Hematopoietic multipotent progenitor cell treated with erythropoietin and hydrocortisone succinate and interleukin-3 and kit ligand, for 4 days (in vitro differentiated cells): Measurements from ENCODE around the gene NEURL2.
A peak's percentile ranks its signal among the peaks of the same experiment; 100 is the strongest.
"Not testable (repeated sequence)": the region's sequence is repeated elsewhere in the genome, so short reads cannot be mapped to it uniquely, and the experiment has no call there.

ENCODE experiments used
- DNase-seq: peaks from one replicate; pipeline ENCODE4 v3.0.0-alpha.2; 2015

The NEURL2 gene

DNA sequence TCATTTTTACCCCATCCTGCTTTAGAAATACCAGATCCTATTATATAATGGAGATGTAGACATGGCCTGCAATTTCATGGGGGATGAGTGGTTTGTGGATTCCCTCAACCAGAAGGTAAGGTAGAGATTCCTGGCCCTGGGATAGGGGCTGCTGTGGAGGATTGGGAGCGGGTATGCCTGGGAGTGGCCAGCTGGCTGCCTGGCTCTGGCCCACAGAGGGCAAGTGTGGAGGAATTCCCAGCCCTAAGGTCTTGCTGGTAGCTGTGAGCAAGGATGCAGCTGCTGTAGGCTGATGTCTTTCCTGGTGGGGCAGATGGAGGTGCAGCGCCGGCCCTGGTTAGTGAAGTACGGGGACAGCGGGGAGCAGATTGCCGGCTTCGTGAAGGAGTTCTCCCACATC, 6.7 kb upstream of the NEURL2 start:
- no peak for DNase-seq

DNA sequence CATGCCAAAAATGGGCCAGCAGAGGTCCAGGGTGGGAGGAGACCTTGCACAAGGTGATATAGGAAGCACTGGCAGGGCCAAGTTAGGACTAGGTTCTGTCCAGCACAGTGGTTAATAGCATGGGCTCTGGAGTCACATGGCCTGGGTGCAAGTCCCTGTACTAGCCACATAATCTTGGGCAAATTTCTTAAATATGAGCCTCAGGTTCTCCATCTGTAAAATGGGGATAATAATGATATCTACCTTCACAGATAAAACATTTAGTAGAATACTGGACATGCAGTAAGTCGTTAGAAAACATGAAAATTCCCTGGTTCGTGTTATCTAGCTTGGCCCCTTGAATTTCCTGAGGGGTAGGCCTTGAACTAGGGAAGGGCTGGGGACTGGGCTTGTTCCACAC, 6.3 kb upstream of the NEURL2 start:
- DNase-seq: no peak

DNA sequence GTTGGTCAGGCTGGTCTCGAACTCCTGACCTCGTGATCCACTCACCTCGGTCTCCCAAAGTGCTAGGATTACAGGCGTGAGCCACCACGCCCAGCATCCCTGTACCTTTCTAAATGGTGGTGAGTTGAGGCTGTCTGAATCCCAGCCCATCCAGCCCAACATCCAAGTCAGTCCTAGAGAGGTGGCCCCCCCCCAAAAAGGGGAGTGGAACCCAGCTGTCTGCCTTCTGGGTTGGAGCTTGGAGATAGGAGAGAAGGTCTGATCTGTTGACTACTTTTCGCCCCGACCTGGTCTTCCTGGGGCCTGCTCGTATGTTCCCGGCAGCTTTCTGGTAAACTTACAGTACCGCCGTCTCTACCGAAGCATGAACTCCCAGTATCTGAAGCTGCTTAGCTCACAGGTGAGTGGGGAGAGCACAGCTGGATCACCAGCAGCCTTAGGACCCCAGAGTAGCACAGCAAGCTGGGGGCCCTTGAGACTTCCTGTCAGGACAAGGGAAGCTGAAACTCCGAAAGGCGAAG, 5.7 kb upstream of the NEURL2 start:
- no peak for DNase-seq

DNA sequence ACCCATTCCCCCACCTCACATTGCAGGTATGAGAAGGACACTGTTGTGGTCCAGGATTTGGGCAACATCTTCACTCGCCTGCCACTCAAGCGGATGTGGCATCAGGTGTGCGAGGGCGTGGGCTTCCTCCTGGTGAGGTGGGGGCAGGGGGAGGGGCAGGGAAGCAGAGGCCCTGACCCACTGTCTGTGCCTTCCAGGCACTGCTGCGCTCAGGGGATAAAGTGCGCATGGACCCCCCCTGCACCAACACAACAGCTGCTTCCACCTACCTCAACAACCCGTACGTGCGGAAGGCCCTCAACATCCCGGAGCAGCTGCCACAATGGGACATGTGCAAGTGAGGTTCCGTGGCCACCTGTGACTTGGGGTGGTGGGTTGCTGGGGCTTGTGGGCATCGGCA, 3.8 kb upstream of the NEURL2 start:
- no peak for DNase-seq

DNA sequence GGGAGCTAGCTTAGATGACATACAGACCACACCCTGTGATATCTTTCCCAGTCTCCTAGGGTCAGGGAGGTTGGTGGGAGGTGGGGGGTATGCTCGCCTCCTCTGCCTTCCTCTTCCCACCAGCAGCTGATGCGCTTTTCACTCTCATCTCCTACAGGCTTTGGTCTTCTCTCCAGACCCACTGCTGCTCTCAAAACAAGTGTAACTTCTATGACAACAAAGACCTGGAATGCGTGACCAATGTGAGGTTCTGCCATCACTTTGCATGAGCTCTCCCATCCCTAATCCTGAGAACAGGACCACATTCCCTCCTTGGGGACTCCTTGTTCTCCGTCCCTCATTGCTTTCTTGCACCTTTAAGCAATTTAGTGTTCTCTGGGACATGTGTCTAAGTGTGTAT, 2.8 kb upstream of the NEURL2 start:
- no peak for DNase-seq

DNA sequence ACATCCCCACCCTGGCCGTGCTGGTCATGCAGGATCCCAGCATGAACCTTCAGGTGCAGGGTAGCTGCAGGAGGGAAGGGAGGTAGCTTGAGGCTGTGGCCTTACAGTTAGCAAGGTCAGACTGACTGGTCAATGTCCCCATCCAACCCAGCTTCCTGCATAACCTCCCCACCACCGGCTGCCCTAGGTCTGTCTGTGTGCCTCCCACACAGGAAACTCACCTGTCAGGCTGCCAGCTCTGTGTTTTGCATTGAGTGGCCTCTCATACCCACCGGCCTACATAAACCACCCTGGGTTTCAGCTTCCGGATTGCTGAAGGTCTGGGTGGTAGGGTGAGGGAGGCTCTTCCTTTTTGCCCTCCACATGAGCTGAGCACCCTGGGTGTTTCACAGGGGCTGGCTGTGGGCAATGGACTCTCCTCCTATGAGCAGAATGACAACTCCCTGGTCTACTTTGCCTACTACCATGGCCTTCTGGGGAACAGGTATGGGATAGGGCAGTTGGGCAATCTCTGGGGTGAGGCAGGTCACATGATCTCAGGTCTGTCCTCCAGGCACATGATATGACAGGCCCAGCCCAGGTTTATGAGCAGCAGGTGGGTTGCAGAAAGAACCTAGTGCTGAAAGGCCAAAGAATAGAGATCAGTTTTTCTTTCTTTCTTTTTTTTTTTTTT, 2.0 kb upstream of the NEURL2 start:
- no peak for DNase-seq

- peak; percentile 66 for DNase-seq
Measured at GRCh38 chr20:45892049-45892825, 1.2 kb upstream of the NEURL2 start.

- DNase-seq: peak; percentile 88
Measured at GRCh38 chr20:45890077-45890984, 677 bp downstream of the NEURL2 start.

DNA sequence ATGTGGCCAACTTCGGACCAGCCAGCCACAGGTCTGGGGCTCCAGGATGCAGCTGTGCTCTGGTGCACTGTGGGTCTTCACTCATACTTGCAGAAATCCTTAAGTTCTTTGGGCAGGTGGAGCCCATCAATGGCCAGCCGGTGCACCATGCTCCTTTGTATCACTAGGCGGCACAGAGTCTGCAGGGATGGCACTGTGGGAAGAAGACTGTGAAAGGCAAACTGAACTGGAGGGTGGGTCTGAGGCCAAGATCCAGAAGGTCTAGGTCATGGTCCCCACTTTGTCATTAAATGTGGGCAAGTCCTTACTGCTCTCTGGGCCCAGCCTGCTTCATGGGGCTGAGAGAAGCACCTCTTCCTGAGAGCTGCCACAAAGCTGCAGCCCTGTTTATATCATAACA, 2.3 kb downstream of the NEURL2 start:
- no peak for DNase-seq

- DNase-seq: no peak
Measured at GRCh38 chr20:45887346-45887715, 3.7 kb downstream of the NEURL2 start, which contains the start of gene SPATA25. TSS of gene SPATA25 (minus strand) at chr20:45887622. CDS start at chr20:45887590, 32 bp downstream.

- no peak for DNase-seq
Measured at GRCh38 chr20:45886590-45887345, 4.2 kb downstream of the NEURL2 start.

GRCh38 chr20:45883100-45883469, 7.9 kb downstream of the NEURL2 start:
- no peak for DNase-seq

DNA sequence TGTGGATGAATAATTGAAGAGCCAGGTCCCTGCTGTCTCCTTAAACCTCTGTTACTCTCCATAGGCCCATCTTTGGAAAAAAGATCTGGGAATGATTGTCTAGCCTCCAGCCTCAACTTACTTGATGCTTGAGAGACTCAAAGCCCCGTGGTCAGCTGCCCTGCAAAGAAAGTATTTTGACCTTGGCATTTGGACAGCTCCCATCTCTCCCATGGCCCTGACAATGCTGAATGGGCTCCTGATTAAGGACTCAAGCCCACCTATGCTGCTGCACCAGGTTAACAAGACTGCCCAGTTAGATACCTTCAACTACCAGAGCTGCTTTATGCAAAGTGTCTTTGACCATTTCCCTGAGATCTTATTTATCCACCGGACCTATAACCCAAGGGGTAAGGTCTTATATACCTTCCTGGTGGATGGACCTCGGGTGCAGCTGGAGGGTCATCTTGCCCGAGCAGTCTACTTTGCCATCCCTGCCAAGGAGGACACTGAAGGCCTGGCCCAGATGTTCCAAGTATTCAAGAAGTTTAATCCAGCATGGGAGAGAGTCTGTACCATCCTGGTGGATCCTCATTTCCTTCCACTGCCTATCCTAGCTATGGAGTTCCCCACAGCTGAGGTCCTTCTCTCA, 8.4 kb downstream of the NEURL2 start:
- DNase-seq: no peak

GRCh38 chr20:45880988-45881788, 9.8 kb downstream of the NEURL2 start, which contains the start of gene ZSWIM1:
TSS of gene ZSWIM1 (plus strand) at chr20:45881227. CDS start at chr20:45882593, 1,366 bp downstream.
- DNase-seq: peak; percentile 99

DNA sequence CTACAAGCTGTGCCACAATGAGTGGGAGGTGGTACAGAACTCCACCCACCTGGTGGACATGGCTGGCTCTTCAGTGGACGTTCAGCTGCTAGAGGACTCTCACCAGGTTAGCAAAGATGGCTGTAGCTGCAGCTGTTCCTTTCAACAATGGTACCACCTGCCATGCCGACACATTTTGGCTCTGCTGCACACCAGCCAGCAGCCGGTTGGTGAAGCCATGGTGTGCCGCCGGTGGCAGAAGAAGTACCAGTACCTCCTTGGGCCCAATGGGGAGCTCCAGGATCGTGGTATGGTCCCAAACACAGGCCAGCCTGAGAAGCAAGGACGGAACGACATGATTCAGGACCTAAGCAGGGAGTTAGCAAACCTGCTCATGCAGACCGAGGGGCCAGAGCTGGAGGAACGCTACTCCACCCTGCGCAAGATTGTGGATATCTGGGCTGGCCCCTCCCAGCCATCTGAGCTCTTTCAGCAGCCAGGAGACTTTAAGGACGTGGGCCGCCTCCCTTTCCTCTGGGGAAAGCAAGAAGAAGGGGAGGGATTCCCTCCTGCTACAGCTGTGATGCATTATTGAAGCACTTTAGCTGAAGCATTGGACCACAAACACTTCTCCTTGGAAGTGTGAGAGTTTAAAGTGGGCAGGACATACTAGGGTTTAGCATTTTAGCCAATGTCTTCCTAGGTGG, 12.8 kb downstream of the NEURL2 start:
- DNase-seq: peak; percentile 49

- DNase-seq: no peak
Measured at GRCh38 chr20:45874576-45874975, 16.4 kb downstream of the NEURL2 start.

- DNase-seq: not testable (repeated sequence)
Measured at GRCh38 chr20:45874104-45874481, 16.9 kb downstream of the NEURL2 start.

DNA sequence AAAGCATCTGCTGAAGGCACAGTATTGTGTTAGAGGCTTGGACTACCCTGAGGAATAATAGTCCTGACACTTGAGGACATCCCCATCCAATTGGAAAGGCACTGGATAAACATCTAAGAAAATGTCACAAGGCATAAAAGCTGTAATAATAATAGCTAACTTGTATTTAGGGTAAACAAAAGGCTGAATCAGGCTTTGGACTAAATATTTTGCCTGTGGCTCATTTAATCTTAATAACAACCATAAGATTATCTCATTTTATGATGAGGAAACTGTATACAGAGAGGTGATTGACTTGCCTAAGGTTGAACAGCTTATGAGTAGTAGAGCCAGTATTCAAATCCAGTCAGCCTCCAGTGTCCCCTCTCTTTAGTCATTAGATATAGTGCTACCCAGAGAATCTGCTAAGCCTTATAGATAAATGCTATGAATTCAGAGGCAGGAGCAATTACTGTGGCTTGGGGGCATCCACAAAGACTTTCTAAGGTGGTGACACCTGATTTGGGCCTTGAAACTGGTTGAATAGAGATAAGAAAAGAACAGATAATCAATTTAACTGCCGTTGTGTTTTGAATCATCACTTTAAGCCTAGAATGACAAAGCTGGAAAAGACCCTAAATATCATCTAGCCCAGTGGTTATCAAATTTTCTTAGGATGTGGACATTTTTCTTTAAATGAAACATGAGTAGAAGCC, 17.5 kb downstream of the NEURL2 start:
- peak; percentile 30 for DNase-seq

GRCh38 chr20:45872626-45873025, 18.4 kb downstream of the NEURL2 start:
- no peak for DNase-seq

GRCh38 chr20:45867819-45868176, 23.2 kb downstream of the NEURL2 start:
- no peak for DNase-seq
